Fibroblast of peridontal ligament (primary cell): ENCODE measurements around the gene TACC2.
A peak's percentile ranks its signal among the peaks of the same experiment; 100 is the strongest.

Source experiments
- DNase-seq: peaks from one replicate; pipeline ENCODE4 v3.0.0-alpha.2; 2010; ENCODE audit errors: extremely low read depth

The TACC2 gene

DNA sequence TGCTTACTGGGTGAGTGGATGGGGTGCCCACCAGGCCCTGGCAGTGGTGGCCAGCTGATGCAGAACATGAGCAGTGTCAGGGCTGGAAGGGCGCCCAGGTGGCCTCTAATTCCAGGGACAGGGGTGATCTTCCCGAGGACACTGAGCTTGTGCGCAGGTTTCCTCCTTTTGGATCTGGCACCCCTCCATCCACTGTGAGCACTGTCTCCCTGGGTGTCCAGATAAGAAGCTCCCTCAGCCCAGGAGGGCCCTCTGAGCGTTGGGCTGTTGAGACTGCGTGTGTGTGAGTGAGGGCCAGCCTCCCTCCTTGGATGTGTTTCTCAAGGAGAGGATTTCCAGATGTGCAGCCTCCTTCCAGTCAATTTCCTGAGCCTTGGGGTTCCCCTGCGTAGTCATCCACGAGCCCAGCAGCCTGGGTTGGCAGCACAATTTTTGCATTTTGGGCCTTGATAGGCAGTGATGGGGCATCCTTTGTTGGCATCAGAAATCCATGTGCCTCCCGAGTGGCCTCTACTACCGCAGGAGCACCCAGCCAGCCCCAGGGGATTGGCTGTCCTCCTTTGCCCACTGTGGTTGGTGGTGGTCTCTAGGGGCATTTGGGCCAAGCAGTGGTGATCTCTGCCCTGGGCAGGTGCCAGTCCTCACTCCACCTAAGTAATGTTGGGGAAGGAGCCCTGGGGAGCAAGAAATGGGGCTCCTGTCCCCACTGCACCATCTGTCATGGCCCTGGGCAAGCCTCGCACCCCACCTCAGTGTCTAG, 261.2 kb downstream of the TACC2 start:
- DNase-seq, result no peak

GRCh38 chr10:122251459-122252255, 262.7 kb downstream of the TACC2 start:
- no peak for DNase-seq

- DNase-seq, result no peak
Observed at GRCh38 chr10:122252805-122253204, 263.8 kb downstream of the TACC2 start.

DNA sequence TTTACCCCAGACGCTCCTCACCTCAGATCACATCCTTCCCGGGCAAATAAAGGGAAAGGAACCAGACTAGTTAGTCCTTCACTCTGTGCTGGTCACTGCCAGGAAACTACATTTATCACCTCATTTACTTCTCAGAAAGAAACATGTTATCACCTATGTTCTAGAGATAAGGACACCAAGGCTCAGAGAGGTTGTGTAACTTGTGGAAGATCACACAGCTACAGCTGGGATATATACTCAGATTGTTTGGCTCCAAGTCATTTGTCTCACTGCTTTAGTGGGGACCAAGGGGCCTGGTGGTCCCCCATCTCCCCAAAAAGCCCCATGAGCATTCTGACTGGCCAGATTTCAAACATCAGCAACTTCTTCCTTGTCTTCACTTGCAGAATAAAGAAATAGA, 264.6 kb downstream of the TACC2 start:
- no peak for DNase-seq

- DNase-seq, result no peak
Observed at GRCh38 chr10:122254831-122255230, 265.9 kb downstream of the TACC2 start.

GRCh38 chr10:122255509-122256301, 266.7 kb downstream of the TACC2 start:
- DNase-seq, result no peak

- no peak for DNase-seq
Observed at GRCh38 chr10:122257041-122257440, 268.1 kb downstream of the TACC2 start.

GRCh38 chr10:122258136-122259074, 269.4 kb downstream of the TACC2 start:
- DNase-seq, result peak; percentile 47

DNA sequence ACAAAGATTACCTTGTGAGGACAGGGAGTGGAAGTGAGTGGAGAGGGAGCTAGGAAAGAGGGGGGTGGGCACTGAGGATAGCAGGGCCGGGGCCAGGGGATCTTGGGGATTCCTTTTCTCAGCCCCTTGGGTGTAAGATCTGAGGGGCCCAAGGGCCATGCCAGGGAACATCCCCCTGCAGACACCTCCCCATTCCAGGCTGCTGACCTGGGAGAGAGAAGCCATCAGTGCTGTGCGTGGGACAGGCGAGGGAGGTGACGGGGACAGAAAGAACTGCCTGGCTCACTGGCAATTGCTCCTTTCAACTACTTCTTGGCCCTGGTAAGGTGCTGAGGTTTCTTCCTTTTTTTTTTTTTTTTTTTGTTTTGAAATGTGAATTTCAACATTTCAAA, 270.1 kb downstream of the TACC2 start:
- no peak for DNase-seq

DNA sequence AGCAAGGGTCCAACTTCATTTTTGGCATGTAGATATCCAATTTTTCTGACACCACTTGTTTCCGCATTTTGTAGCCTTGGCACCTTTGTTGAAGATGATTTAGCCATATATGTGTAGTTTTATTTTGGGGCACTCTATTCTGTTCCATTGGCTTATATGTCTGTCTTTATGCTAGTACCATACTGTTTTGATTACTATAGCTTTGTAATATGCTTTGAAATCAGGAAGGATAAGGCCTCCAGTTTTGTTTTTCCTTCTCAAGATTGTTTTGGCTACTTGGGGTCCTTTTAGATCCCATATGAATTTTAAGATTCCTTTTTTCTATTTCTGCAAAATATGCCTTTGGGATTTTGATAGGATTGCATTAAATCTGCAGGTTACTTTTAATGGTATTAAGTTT, 272.6 kb downstream of the TACC2 start:
- DNase-seq, result no peak

DNA sequence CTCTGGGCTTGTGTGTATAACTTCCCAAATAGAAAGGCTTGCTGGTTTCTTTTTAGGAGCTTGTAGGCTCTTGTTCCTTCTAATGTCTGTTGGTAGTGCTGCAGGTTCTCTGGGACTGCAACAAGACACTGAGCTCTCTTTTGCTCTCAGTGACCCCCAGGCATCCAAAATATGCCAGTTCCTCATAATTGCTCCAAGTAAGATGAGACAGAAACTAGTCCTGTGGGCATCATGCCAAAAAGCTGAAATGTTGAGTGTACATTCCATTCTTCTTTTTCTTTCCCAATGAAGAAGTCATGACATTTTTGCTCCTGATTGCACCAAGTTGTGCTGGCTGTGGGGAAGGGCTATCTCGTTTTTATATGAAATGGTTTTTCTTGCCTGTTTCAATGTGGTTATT, 275.0 kb downstream of the TACC2 start:
- peak; percentile 95 for DNase-seq

DNA sequence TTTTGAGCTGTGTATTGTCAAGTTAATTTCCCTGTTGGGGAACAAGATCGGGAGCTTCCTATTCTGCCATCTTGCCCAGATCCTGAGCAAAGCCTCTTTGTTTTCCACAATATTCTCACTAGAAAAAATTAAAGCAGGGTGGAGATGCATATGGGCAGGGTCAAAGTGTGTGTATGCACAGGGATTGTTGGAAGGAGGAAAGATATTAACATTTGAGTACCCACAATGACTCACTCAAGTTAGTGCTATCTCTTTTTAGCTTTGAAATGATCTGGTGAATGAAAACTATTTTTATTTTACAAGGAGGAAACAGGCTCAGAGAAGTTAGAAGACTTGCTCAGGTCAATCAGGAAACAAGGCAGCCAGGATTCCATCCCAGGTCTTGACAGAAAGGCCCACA, 275.5 kb downstream of the TACC2 start:
- peak; percentile 32 for DNase-seq

- DNase-seq, result no peak
Observed at GRCh38 chr10:122264931-122265330, 276.0 kb downstream of the TACC2 start.

GRCh38 chr10:122265896-122266295, 276.9 kb downstream of the TACC2 start:
- no peak for DNase-seq

DNA sequence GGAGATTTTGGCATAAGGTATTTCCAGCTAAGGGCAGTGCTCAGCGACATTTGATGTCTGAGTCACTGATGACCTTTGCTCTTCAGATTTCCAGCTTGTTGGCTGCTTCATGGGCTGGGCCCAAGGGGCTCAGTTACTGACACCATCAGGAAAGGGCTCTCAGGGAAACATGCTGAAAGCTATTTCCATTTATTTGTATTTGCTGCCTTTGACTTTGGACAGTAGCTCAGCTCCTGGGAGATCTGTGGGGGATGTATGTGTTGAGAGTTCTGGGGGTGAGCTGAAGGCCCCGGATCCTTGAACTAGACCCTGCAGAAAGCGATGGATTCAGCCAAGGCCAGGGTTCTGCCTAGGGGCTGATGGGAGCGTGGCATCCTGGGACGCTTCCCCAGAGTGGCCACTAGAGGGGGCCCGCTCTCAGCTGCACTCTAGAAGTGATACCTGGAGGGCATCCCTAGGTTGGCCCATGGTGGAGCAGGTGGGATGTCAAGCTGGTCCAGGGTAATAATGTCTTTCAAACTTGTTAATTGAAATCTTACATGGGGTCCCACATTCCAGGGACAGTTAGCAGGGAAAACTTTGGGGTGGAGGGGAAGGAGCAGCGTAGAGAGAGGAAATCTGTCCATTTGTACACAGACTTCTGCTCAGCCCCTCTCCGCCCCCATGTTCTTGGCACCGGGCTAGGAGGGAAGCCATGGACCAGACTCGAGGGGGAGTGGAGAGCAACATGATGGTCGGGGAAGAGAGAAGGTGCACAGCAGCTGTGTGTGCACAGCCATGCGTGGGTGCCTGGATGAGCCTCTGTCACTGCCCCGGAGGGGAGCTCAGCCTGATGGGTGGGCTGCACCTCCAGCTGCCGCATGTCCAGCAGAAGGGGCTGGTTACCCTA, 279.1 kb downstream of the TACC2 start:
- DNase-seq, result peak; percentile 19

DNA sequence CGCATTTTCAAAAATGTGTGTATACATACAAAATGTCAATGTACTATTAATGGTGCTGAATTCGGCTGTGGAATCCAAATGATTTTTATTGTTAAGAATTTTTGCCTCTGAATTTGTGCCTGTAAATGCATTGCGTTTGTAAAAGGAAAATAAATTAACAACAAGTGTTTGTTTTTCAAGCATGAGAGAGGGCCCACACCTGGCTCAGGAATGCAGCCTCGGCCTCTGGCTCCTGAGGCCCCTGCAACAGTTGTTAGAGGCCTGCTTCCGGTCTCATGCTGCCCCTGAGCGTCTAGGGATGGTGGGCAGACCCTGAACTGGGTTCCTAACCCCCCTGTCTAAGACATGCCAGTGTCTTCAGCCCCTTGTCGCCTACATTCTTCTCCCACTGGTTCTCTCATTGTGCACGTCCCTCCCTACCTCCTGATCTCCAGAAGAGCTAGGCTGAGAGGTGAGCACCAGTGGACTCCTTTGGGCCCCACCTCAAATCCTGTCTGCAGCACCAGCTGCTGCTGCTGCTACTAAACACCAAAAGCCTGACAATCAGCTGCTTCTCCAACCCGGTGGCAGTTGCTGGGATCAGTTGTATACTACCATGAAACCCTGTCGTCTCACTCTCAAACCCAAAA, 280.2 kb downstream of the TACC2 start:
- DNase-seq, result no peak

- no peak for DNase-seq
Observed at GRCh38 chr10:122271076-122271475, 282.1 kb downstream of the TACC2 start, which contains the start of gene BTBD16. TSS of gene BTBD16 (plus strand) at chr10:122271296. CDS start at chr10:122275082, 3,786 bp downstream.

DNA sequence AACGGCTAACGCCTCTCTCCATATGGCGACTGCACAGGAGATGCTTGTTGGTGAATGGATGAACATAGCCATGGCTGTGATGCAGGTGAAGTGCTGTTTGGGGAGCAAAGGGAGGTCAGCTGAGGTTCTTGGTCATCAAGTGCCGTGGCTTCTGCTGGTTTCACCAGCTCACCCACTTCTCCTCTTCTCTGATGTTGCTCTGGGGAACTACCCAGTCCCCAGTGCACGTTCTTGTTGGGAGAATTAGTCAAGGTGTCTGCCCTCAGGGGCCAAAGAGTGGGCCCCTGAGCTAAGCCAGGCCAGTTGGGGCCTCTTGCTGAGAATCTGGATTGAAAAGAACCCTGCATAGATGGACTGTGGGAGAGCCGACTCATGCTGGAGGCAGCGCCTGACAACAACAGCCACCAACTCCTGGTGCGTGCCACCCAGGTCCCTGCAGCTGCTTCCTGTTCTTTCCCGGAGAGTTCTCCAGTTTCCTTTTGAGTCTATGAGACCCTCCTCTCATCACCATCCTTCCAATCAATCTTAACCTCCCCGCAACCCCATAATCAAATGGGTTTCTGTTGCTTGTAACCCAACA, 285.1 kb downstream of the TACC2 start:
- no peak for DNase-seq

DNA sequence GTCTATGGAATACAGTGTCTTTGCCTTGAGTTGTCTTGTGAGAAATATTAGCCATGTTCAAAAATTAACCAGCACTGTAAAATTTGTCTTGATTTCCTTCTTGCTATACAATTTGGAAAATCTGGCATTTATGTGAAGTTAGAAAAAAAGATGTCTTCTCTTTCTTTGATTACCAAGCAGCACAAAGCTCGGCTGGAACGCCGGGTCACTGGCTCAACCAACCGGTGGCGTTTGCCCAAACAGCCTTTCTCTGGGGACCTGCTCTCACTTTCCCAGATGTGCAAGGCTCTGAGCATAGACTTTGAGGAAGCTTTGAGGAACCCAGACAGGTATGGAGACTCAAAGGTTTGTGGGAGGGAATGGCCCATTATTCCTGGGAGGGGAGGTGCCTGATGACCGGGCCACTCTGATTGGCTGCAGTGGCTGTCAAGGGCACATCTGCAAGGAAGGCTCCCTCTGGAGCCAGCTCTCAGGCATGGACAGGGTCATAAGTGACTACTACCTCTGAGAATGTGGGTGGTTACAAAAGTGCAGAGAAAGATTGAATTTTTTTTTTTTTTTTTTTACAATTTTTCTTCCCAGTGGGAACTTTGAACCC, 287.7 kb downstream of the TACC2 start:
- DNase-seq, result peak; percentile 14
